ENCODE data around the gene STK24.
A peak's percentile ranks its signal among the peaks of the same experiment; 100 is the strongest.

STK24 gene

DNA sequence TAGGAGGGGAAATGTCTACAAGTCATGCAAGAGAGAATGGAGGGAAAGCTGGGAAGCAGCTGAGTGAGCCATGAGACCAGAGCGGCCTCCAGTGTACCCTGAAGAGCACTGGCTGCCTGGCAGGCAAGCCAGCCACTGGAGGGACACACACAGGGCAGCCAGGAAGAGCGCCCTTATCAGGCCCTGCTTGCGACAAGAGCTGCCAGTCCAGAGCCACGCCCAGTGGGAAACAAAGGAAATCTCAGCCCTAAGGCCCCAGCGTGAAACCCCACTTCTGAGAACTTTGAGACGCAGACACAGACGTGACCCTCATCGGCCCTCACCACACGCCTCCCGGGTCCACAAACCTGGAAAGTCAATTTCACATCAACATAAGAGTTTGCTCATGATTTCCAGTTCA, 105.0 kb downstream of the STK24 start:
- no peak overlapping the region for H2BK120ac ChIP-seq (ENCODE audit: low read depth, low read length)
- H3K27me3 ChIP-seq (ENCODE audit: control insufficient read depth in 3 of 3, insufficient read depth in 3 of 3, low read depth in 1 of 3, low read length in 3 of 3), result no peaks in the 10 kb centered on the region
- no peak overlapping the region for H3K23ac ChIP-seq (ENCODE audit: low read depth, low read length, poor library complexity)
- peaks cover 33 to 80% of the 10 kb centered on the region in 2 donors for H3K36me3 ChIP-seq (replicated peaks in 1 of 2; ENCODE audit: control insufficient read depth in 2 of 2, insufficient read depth in 2 of 2, low read length in 2 of 2)
- no peak overlapping the region for H3K14ac ChIP-seq (ENCODE audit: low read length)
- H2BK15ac ChIP-seq (ENCODE audit: low read length), result no peak overlapping the region
- no peak overlapping the region for H3K9ac ChIP-seq (ENCODE audit: low read depth, low read length, poor library complexity)
- no peak overlapping the region for H4K91ac ChIP-seq (ENCODE audit: low read depth, low read length, poor library complexity)
- H3K27ac ChIP-seq (replicated peaks; ENCODE audit: low read length), result no peak overlapping the region
- H3K4ac ChIP-seq (ENCODE audit: low read length), result no peak overlapping the region
- H3K4me2 ChIP-seq (ENCODE audit: insufficient read depth, low read length, poor library complexity, severe bottlenecking), result no peak overlapping the region
- no peak overlapping the region for H2BK12ac ChIP-seq (ENCODE audit: low read length)
- H3K4me3 ChIP-seq (ENCODE audit: low read length in 2 of 2), result no peak overlapping the region
- H2BK5ac ChIP-seq (ENCODE audit: low read length), result no peak overlapping the region
- DNase-seq (ENCODE audit: low spot score), result no peak
- H3K79me1 ChIP-seq (ENCODE audit: low read depth, low read length), result peaks cover 5% of the 10 kb centered on the region
- no peak overlapping the region for H3K18ac ChIP-seq (ENCODE audit: low read length)
- H2AK5ac ChIP-seq (ENCODE audit: low read depth, low read length), result no peak overlapping the region
- no peaks in the 10 kb centered on the region for H3K9me3 ChIP-seq (replicated peaks in 1 of 2; ENCODE audit: control insufficient read depth in 2 of 2, insufficient read depth in 1 of 2, low read depth in 1 of 2, low read length in 2 of 2)
- WGBS, 2 donors (ENCODE audit: extremely low coverage in 2 of 2, insufficient read length in 2 of 2, insufficient replicate concordance in 1 of 2), result no CpG with 5 or more reads among the region's 10 CpGs
- H2AFZ ChIP-seq (ENCODE audit: low read length), result no peak overlapping the region
- no peak overlapping the region for H4K8ac ChIP-seq (ENCODE audit: low read depth, low read length)
- H3K4me1 ChIP-seq (ENCODE audit: control insufficient read depth in 2 of 2, insufficient read depth in 1 of 2, low read depth in 1 of 2, low read length in 2 of 2), result peaks cover 14 to 15% of the 10 kb centered on the region in 2 donors

DNA sequence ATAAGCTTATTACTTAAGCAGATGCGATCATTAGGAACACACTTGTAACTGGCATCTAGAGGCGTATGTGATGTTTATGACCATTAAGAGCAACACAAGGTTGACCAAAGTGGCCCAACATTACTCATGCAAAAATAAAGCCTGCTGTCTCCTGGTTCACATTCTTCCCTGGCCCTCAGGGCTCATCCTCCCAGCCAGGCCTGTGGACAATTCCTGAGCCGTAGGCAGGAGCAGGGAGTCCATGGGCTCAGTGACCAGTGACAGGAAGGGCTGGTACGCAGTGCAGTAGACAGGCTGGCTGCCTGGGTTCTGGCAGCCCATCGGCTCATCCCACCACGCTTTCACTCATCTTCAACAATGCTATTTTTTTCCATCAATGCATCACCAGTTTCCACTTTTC, 106.0 kb downstream of the STK24 start:
- Histone ChIP-seq H2AK5ac (ENCODE audit: low read depth, low read length) (no peak overlapping the region), H2BK120ac (ENCODE audit: low read depth, low read length) (no peak overlapping the region), H2BK12ac (ENCODE audit: low read length) (no peak overlapping the region), H4K91ac (ENCODE audit: low read depth, low read length, poor library complexity) (no peak overlapping the region), H3K4ac (ENCODE audit: low read length) (no peak overlapping the region), H3K36me3 (replicated peaks in 1 of 2; ENCODE audit: control insufficient read depth in 2 of 2, insufficient read depth in 2 of 2, low read length in 2 of 2) (peaks cover 36 to 90% of the 10 kb centered on the region in 2 donors), H3K14ac (ENCODE audit: low read length) (no peak overlapping the region), H2BK5ac (ENCODE audit: low read length) (no peak overlapping the region), H3K9me3 (replicated peaks in 1 of 2; ENCODE audit: control insufficient read depth in 2 of 2, insufficient read depth in 1 of 2, low read depth in 1 of 2, low read length in 2 of 2) (no peaks in the 10 kb centered on the region), H3K4me2 (ENCODE audit: insufficient read depth, low read length, poor library complexity, severe bottlenecking) (no peak overlapping the region), H3K4me3 (ENCODE audit: low read length in 2 of 2) (no peak overlapping the region), H2AFZ (ENCODE audit: low read length) (no peak overlapping the region), H3K79me1 (ENCODE audit: low read depth, low read length) (no peaks in the 10 kb centered on the region), H3K27me3 (ENCODE audit: control insufficient read depth in 3 of 3, insufficient read depth in 3 of 3, low read depth in 1 of 3, low read length in 3 of 3) (no peaks in the 10 kb centered on the region), H4K8ac (ENCODE audit: low read depth, low read length) (no peak overlapping the region), H2BK15ac (ENCODE audit: low read length) (no peak overlapping the region), H3K18ac (ENCODE audit: low read length) (no peak overlapping the region), H3K9ac (ENCODE audit: low read depth, low read length, poor library complexity) (peak overlapping the region; percentile 12), H3K4me1 (ENCODE audit: control insufficient read depth in 2 of 2, insufficient read depth in 1 of 2, low read depth in 1 of 2, low read length in 2 of 2) (peaks cover 4 to 7% of the 10 kb centered on the region in 2 donors), H3K27ac (replicated peaks; ENCODE audit: low read length) (no peak overlapping the region), H3K23ac (ENCODE audit: low read depth, low read length, poor library complexity) (no peak overlapping the region)
- no peak for DNase-seq (ENCODE audit: low spot score)
- WGBS, 2 donors (ENCODE audit: extremely low coverage in 2 of 2, insufficient read length in 2 of 2, insufficient replicate concordance in 1 of 2), result no CpG with 5 or more reads among the region's 6 CpGs

DNA sequence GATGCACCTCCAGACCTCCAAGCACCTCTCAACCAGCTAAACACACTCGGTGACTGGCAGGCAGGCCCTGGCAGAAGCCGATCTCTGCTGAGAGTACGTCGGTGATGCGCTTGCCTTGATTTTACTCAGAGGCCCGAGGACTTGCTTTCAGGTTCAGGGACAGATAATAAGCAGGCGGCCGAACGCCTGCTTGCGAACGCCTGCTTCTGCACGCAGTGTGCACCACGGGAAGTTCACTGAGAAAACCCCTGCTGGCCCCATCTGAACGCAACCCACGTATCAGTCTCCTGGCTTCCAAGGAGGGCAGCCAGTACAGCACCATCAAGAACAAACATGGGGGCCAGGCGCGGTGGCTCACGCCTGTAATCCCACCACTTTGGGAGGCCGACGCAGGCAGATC, 108.0 kb downstream of the STK24 start:
- no peak overlapping the region for H3K4me3 ChIP-seq (ENCODE audit: low read length in 2 of 2)
- H2BK15ac ChIP-seq (ENCODE audit: low read length), result no peak overlapping the region
- no peaks in the 10 kb centered on the region for H3K9me3 ChIP-seq (replicated peaks in 1 of 2; ENCODE audit: control insufficient read depth in 2 of 2, insufficient read depth in 1 of 2, low read depth in 1 of 2, low read length in 2 of 2)
- no peak overlapping the region for H3K14ac ChIP-seq (ENCODE audit: low read length)
- no peak overlapping the region for H3K18ac ChIP-seq (ENCODE audit: low read length)
- no peak overlapping the region for H3K23ac ChIP-seq (ENCODE audit: low read depth, low read length, poor library complexity)
- no peak overlapping the region for H4K91ac ChIP-seq (ENCODE audit: low read depth, low read length, poor library complexity)
- H2AK5ac ChIP-seq (ENCODE audit: low read depth, low read length), result no peak overlapping the region
- H4K8ac ChIP-seq (ENCODE audit: low read depth, low read length), result no peak overlapping the region
- H3K27me3 ChIP-seq (ENCODE audit: control insufficient read depth in 3 of 3, insufficient read depth in 3 of 3, low read depth in 1 of 3, low read length in 3 of 3), result no peaks in the 10 kb centered on the region
- peaks cover 5% of the 10 kb centered on the region for H3K79me1 ChIP-seq (ENCODE audit: low read depth, low read length)
- H3K27ac ChIP-seq (replicated peaks; ENCODE audit: low read length), result no peak overlapping the region
- H3K4ac ChIP-seq (ENCODE audit: low read length), result no peak overlapping the region
- H2BK12ac ChIP-seq (ENCODE audit: low read length), result no peak overlapping the region
- H3K4me1 ChIP-seq (ENCODE audit: control insufficient read depth in 2 of 2, insufficient read depth in 1 of 2, low read depth in 1 of 2, low read length in 2 of 2), result peaks cover 0 to 4% of the 10 kb centered on the region in 2 donors
- no CpG with 5 or more reads among the region's 20 CpGs for WGBS, 2 donors (ENCODE audit: extremely low coverage in 2 of 2, insufficient read length in 2 of 2, insufficient replicate concordance in 1 of 2)
- no peak overlapping the region for H2BK5ac ChIP-seq (ENCODE audit: low read length)
- H3K4me2 ChIP-seq (ENCODE audit: insufficient read depth, low read length, poor library complexity, severe bottlenecking), result no peak overlapping the region
- H2AFZ ChIP-seq (ENCODE audit: low read length), result no peak overlapping the region
- peak overlapping the region; percentile 24 for H2BK120ac ChIP-seq (ENCODE audit: low read depth, low read length)
- peaks cover 37 to 87% of the 10 kb centered on the region in 2 donors for H3K36me3 ChIP-seq (replicated peaks in 1 of 2; ENCODE audit: control insufficient read depth in 2 of 2, insufficient read depth in 2 of 2, low read length in 2 of 2)
- H3K9ac ChIP-seq (ENCODE audit: low read depth, low read length, poor library complexity), result no peak overlapping the region
- DNase-seq (ENCODE audit: low spot score), result no peak

DNA sequence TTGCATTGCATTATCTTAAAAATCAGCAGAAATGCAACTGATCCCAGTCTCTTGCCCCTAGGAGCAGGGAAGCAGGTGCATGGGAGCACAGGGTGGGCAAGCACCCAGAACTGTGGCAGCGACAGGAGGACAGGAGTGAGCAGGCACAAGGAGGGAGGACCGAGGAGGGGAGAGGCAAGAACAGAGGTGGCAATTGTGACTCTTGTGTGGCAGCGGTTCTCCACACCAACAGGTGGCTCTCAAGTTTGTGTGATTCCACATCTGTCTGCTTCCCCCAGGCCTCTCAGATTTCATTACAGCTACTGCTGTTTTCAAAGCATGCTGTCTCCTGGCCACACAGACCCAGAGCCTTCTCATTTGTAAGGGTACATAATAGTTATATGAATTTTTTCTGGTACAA, 108.5 kb downstream of the STK24 start:
- Histone ChIP-seq H3K18ac (ENCODE audit: low read length) (no peak overlapping the region), H3K27ac (replicated peaks; ENCODE audit: low read length) (no peak overlapping the region), H3K9ac (ENCODE audit: low read depth, low read length, poor library complexity) (no peak overlapping the region), H3K27me3 (ENCODE audit: control insufficient read depth in 3 of 3, insufficient read depth in 3 of 3, low read depth in 1 of 3, low read length in 3 of 3) (no peaks in the 10 kb centered on the region), H4K91ac (ENCODE audit: low read depth, low read length, poor library complexity) (no peak overlapping the region), H3K9me3 (replicated peaks in 1 of 2; ENCODE audit: control insufficient read depth in 2 of 2, insufficient read depth in 1 of 2, low read depth in 1 of 2, low read length in 2 of 2) (no peaks in the 10 kb centered on the region), H2BK120ac (ENCODE audit: low read depth, low read length) (no peak overlapping the region), H3K4ac (ENCODE audit: low read length) (no peak overlapping the region), H3K36me3 (replicated peaks in 1 of 2; ENCODE audit: control insufficient read depth in 2 of 2, insufficient read depth in 2 of 2, low read length in 2 of 2) (peaks cover 33 to 87% of the 10 kb centered on the region in 2 donors), H3K14ac (ENCODE audit: low read length) (no peak overlapping the region), H3K4me2 (ENCODE audit: insufficient read depth, low read length, poor library complexity, severe bottlenecking) (no peak overlapping the region), H2BK15ac (ENCODE audit: low read length) (no peak overlapping the region), H3K23ac (ENCODE audit: low read depth, low read length, poor library complexity) (no peak overlapping the region), H3K4me3 (ENCODE audit: low read length in 2 of 2) (no peak overlapping the region), H4K8ac (ENCODE audit: low read depth, low read length) (no peak overlapping the region), H2AFZ (ENCODE audit: low read length) (no peak overlapping the region), H2BK5ac (ENCODE audit: low read length) (no peak overlapping the region), H3K4me1 (ENCODE audit: control insufficient read depth in 2 of 2, insufficient read depth in 1 of 2, low read depth in 1 of 2, low read length in 2 of 2) (peaks cover 0 to 4% of the 10 kb centered on the region in 2 donors), H2BK12ac (ENCODE audit: low read length) (no peak overlapping the region), H2AK5ac (ENCODE audit: low read depth, low read length) (no peak overlapping the region), H3K79me1 (ENCODE audit: low read depth, low read length) (peaks cover 5% of the 10 kb centered on the region)
- no CpG with 5 or more reads among the region's 3 CpGs for WGBS, 2 donors (ENCODE audit: extremely low coverage in 2 of 2, insufficient read length in 2 of 2, insufficient replicate concordance in 1 of 2)
- no peak for DNase-seq (ENCODE audit: low spot score)

Measured in neuronal stem cell (in vitro differentiated cells).